DND-41 (cell line): ENCODE data around the gene PDE3A.

ENCODE experiments used
- ATAC-seq: fragments of 200-7000 bp; cut with Tn5 transposase; 3 replicates; pipeline ENCODE4 v1.9.1; 2021; ENCODE audit warnings: low read depth; ENCODE audit not compliant: insufficient read depth
- DNase-seq: peaks from one replicate; pipeline ENCODE4 v3.0.0-alpha.2; 2020
- H2AFZ ChIP-seq: 2 replicates; pipeline ENCODE4 v1.6.0; 2012; ENCODE audit warnings: low read depth, low read length
- H3K27ac ChIP-seq: 2 replicates; pipeline ENCODE4 v1.5.1; 2012; ENCODE audit warnings: low read length, inconsistent platforms
- H3K27me3 ChIP-seq: fragments of 200-600 bp; sonication (generic); 2 replicates; pipeline ENCODE4 v1.6.0; 2012; ENCODE audit warnings: low read length, mild to moderate bottlenecking, inconsistent platforms; ENCODE audit not compliant: insufficient read depth, poor library complexity
- H3K36me3 ChIP-seq: 2 replicates; pipeline ENCODE4 v1.5.1; 2012; ENCODE audit warnings: low read length, inconsistent platforms; ENCODE audit not compliant: insufficient read depth
- H3K4me1 ChIP-seq: 2 replicates; pipeline ENCODE4 v1.5.1; 2012; ENCODE audit warnings: mild to moderate bottlenecking, low read length; ENCODE audit not compliant: insufficient read depth
- H3K4me2 ChIP-seq: 2 replicates; pipeline ENCODE4 v1.6.0; 2012; ENCODE audit warnings: mild to moderate bottlenecking, moderate library complexity, low read length, inconsistent platforms; ENCODE audit not compliant: insufficient read depth
- H3K4me3 ChIP-seq, 2 experiments: fragments of 200-600 bp in 1 of 2; shearing (Covaris generic) in 1 of 2; 2 replicates each; pipeline ENCODE4 v1.5.1; 2012 to 2016; ENCODE audit warnings: inconsistent platforms in 2 of 2, low read length in 2 of 2, mild to moderate bottlenecking in 2 of 2, low read depth in 1 of 2, moderate library complexity in 1 of 2
- H3K79me2 ChIP-seq: 2 replicates; pipeline ENCODE4 v1.6.0; 2012; ENCODE audit warnings: low read length, inconsistent platforms; ENCODE audit not compliant: insufficient read depth
- H3K9ac ChIP-seq: 2 replicates; pipeline ENCODE4 v1.6.0; 2012; ENCODE audit warnings: low read depth, mild to moderate bottlenecking, inconsistent platforms, low read length, moderate library complexity
- H3K9me3 ChIP-seq: 2 replicates; pipeline ENCODE4 v1.5.1; 2012; ENCODE audit warnings: low read length, moderate library complexity, mild to moderate bottlenecking, inconsistent platforms; ENCODE audit not compliant: insufficient read depth, severe bottlenecking
- H4K20me1 ChIP-seq: 2 replicates; pipeline ENCODE4 v1.6.0; 2012; ENCODE audit warnings: low read length; ENCODE audit not compliant: insufficient read depth
- CTCF ChIP-seq: IDR thresholded peaks from 2 replicates; pipeline ENCODE4 v1.5.1; 2012; ENCODE audit warnings: borderline replicate concordance, low read length, moderate library complexity, mild to moderate bottlenecking; ENCODE audit not compliant: poor library complexity, severe bottlenecking; ENCODE audit errors: extremely low read depth
- EZH2 ChIP-seq: IDR thresholded peaks from 3 replicates; pipeline ENCODE4 v1.6.1; 2012; ENCODE audit warnings: borderline replicate concordance, low read depth, mild to moderate bottlenecking, moderate library complexity, low read length, inconsistent platforms; ENCODE audit not compliant: severe bottlenecking

The PDE3A gene

DNA sequence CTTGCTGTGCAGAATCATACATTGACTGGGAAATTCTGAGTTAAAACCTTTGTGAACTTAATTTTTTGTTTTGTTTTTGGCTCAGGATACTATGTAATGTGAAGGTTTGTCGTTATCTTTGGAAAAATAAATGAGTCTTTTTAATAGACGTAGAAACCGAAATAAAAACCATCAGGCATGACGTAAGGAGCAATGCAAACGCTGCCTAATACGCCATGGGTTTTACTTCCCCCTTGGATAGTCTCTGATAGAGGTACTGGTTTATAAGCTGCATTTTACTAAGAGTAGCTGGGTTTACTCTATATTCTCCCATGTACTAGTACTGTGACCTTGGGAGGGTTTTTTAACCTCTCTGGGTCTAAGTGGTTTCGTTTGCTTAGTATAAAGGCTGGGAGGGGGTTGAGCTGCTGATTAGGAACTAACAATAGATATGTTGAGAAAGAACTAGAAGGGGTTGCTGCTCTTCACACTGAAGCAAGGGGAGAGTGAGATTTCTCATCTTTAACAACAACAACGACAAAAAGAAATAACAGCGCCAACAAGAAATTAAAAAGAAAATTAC is 260.0 kb downstream of the PDE3A start:
- no peaks in the 10 kb centered on the region for H3K27me3 ChIP-seq
- no peaks in the 10 kb centered on the region for H3K4me1 ChIP-seq
- no peak overlapping the region for H3K4me3 ChIP-seq
- H4K20me1 ChIP-seq, result no peaks in the 10 kb centered on the region
- no peaks in the 10 kb centered on the region for H3K36me3 ChIP-seq
- ATAC-seq (no peak), DNase-seq (no peak)
- no peaks in the 10 kb centered on the region for H3K9me3 ChIP-seq
- H3K79me2 ChIP-seq, result no peaks in the 10 kb centered on the region
- TF ChIP-seq CTCF, result no peak
- TF ChIP-seq EZH2, result no peak
- H3K9ac ChIP-seq, result no peak overlapping the region
- no peak overlapping the region for H2AFZ ChIP-seq
- no peak overlapping the region for H3K4me2 ChIP-seq
- H3K27ac ChIP-seq, result no peak overlapping the region

DNA sequence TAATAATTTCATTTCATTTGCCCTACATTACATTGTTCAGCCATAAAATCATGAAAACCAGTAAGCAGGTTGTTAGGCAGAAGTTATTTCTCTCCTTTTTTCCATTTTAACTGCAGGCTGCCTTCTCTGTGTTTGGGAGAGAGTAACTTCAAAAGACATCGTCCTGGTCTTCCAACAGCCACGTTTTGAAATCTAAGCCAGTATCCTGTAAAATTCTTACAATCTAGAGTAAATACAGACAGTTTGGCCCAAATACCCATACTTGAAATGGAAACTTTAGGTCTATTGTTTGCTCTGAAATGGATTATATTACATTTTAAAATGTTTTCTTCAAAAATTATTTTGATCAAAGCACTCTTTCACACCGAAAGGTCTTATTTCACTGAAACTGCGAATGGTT is 260.7 kb downstream of the PDE3A start:
- no peak overlapping the region for H3K4me2 ChIP-seq
- no peaks in the 10 kb centered on the region for H4K20me1 ChIP-seq
- no peaks in the 10 kb centered on the region for H3K27me3 ChIP-seq
- no peak overlapping the region for H3K27ac ChIP-seq
- no peaks in the 10 kb centered on the region for H3K9me3 ChIP-seq
- H2AFZ ChIP-seq, result no peak overlapping the region
- no peak overlapping the region for H3K9ac ChIP-seq
- ATAC-seq (no peak), DNase-seq (no peak)
- no peak overlapping the region for H3K4me3 ChIP-seq
- TF ChIP-seq CTCF (no peak), EZH2 (no peak)
- H3K4me1 ChIP-seq, result no peaks in the 10 kb centered on the region
- H3K36me3 ChIP-seq, result no peaks in the 10 kb centered on the region
- H3K79me2 ChIP-seq, result no peaks in the 10 kb centered on the region

- Histone ChIP-seq H3K79me2 (no peaks in the 10 kb centered on the region), H3K27ac (no peak overlapping the region), H3K4me2 (no peak overlapping the region), H3K9me3 (no peaks in the 10 kb centered on the region), H3K4me1 (no peaks in the 10 kb centered on the region), H4K20me1 (no peaks in the 10 kb centered on the region), H3K36me3 (no peaks in the 10 kb centered on the region), H3K4me3 (no peak overlapping the region), H3K27me3 (no peaks in the 10 kb centered on the region), H3K9ac (no peak overlapping the region), H2AFZ (no peak overlapping the region)
- DNase-seq (no peak), ATAC-seq (no peak)
- no peak for TF ChIP-seq EZH2
- TF ChIP-seq CTCF, result no peak
Measured at GRCh38 chr12:20629414-20630156, 261.2 kb downstream of the PDE3A start.
